Measurements from ENCODE around the gene ZNF318. TPM values are rescaled to one million over a fixed set of nuclear protein-coding genes. Genes with fewer than 3 reads are reported as not detected.

Gene ZNF318
- total and polyA plus RNA-seq, 10 of the 15 experiments (the other 5 are each of a cell fraction or from before 2014, with no cell fraction given) = 3.4 to 79.8 (median 13.7) TPM

DNA sequence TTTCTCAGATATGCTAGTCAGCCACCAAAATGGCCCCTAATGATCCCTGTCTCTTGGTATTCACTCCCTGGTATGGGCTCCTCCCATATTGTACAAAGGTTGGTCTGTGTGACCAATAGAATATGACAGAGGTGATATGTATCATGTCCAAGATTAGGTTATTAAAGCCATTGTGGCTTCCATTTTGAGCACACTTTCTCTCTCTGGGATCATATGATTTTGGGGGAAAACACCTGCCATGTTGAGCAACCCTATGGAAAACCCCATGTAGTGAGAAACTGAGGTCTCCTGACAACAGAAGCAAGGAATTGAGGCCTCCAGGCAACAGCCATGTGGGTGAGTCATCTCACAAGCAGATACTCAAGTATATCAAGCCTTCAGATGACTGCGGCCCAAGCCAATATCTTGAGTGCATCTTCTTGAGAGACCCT is 7.1 kb upstream of the ZNF318 start (continued):
- TF ChIP-seq TCF12 (IDR thresholded peaks at IDR 0.05; ENCODE audit: low read depth, low read length) (no peak; the same call in 1 of the 2 replicates), NKRF (conservative IDR thresholded peaks at IDR 0.05) (no peak), SMARCA5 (IDR thresholded peaks at IDR 0.05) (no peak), GATAD2B (conservative IDR thresholded peaks at IDR 0.05; ENCODE audit: low read depth) (no peak), USF2 (IDR thresholded peaks at IDR 0.05; ENCODE audit: borderline replicate concordance, low read depth, low read length) (no peak; the same call in 1 of the 2 replicates), MXI1 (IDR thresholded peaks at IDR 0.05; ENCODE audit: low read depth, low read length) (no peak), SIX5 (IDR thresholded peaks at IDR 0.05; ENCODE audit: low read depth, low read length, severe bottlenecking) (no peak), POLR2AphosphoS5 (IDR thresholded peaks at IDR 0.05; ENCODE audit: low read length) (no peak), TCF7 (IDR thresholded peaks at IDR 0.05; ENCODE audit: borderline replicate concordance) (no peak), MLLT1 (IDR thresholded peaks at IDR 0.05) (0 out of 2 replicates have a peak, but pooled peaks have one; percentile 18), NBN (IDR thresholded peaks at IDR 0.05) (no peak), RELA (IDR thresholded peaks at IDR 0.05; ENCODE audit: borderline replicate concordance, partially characterized antibody) (peak; percentile 92), ZNF384 (IDR thresholded peaks at IDR 0.05; ENCODE audit: borderline replicate concordance, low read depth, low read length) (no peak), CBX5 (IDR thresholded peaks at IDR 0.05; ENCODE audit: low read depth) (no peak), ZNF207 (IDR thresholded peaks at IDR 0.05; ENCODE audit: borderline replicate concordance) (no peak), CHD4 (IDR thresholded peaks at IDR 0.05) (no peak), ZNF274 (IDR thresholded peaks at IDR 0.05; ENCODE audit: insufficient read depth, insufficient read length) (no peak), HCFC1 (IDR thresholded peaks at IDR 0.05; ENCODE audit: low read length) (no peak), TCF3 (IDR thresholded peaks at IDR 0.05; ENCODE audit: borderline replicate concordance, insufficient read depth, low read depth, low read length) (0 out of 2 replicates have a peak, but pooled peaks have one; percentile 13), NR2C2 (IDR thresholded peaks at IDR 0.05; ENCODE audit: borderline replicate concordance, control insufficient read depth, insufficient read length, low read depth) (no peak), YBX1 (IDR thresholded peaks at IDR 0.05) (no peak), BACH1 (IDR thresholded peaks at IDR 0.05; ENCODE audit: borderline replicate concordance) (no peak)
- TF ChIP-seq, protein P1, sequence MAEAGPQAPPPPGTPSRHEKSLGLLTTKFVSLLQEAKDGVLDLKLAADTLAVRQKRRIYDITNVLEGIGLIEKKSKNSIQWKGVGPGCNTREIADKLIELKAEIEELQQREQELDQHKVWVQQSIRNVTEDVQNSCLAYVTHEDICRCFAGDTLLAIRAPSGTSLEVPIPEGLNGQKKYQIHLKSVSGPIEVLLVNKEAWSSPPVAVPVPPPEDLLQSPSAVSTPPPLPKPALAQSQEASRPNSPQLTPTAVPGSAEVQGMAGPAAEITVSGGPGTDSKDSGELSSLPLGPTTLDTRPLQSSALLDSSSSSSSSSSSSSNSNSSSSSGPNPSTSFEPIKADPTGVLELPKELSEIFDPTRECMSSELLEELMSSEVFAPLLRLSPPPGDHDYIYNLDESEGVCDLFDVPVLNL (IDR thresholded peaks at IDR 0.05; ENCODE audit: low read depth, low read length) = no peak
- TF ChIP-seq, protein P2, sequence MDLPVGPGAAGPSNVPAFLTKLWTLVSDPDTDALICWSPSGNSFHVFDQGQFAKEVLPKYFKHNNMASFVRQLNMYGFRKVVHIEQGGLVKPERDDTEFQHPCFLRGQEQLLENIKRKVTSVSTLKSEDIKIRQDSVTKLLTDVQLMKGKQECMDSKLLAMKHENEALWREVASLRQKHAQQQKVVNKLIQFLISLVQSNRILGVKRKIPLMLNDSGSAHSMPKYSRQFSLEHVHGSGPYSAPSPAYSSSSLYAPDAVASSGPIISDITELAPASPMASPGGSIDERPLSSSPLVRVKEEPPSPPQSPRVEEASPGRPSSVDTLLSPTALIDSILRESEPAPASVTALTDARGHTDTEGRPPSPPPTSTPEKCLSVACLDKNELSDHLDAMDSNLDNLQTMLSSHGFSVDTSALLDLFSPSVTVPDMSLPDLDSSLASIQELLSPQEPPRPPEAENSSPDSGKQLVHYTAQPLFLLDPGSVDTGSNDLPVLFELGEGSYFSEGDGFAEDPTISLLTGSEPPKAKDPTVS (IDR thresholded peaks at IDR 0.05; ENCODE audit: low read depth, low read length) = no peak
